GM19099 (cell line): Measurements from ENCODE around the gene PLPP4.

ENCODE experiments used
- POLR2A ChIP-seq: IDR thresholded peaks from 3 replicates; pipeline ENCODE4 v1.6.1; 2011; ENCODE audit warnings: low read depth; ENCODE audit not compliant: insufficient read length; ENCODE audit errors: extremely low read depth

PLPP4 gene

GRCh38 chr10:120456626-120457430 lies at the start of gene PLPP4:
PLPP4 (plus strand) TSS chr10:120457227; CDS start chr10:120457306, 79 bp downstream.
- TF ChIP-seq POLR2A: no peak

DNA sequence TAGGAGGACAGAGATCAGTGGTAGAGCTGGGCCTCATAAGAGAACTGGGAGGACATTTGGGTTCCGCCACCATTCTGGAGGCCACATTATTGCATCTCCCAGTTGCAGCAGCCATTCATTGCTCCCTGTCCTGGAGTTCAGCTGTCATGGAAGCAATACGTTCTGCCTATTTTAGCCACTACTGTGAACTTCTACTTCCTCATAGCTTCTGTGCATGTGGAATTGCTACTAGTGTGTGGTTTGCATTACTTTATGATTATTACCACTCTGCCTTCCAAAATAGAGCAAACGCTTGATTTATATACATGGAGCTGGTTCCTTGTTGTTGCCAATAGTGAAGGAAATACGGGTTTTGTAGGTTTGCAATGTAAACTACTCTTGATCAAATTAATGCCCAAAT lies 47.2 kb upstream of the PLPP4 start:
- TF ChIP-seq POLR2A: no peak

DNA sequence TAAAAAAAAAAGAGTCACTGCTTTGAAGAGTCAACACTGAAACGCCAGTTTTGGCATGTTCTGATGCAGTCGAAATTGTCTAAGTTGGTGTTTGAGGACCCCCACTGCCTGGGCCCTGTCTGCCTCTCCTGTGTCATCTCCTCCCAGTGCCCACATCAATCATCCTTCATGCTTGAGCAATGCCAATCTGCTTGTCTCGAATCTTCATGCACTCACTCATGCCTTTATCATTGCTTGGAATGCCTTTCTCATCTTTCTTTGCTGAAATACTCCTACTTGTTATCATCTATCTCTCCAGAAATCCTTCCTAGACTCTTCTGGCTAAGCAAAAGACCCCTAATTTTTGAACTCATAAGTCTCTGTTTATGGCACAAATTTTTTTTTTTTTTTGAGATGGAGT lies 42.1 kb upstream of the PLPP4 start:
- TF ChIP-seq POLR2A: no peak

DNA sequence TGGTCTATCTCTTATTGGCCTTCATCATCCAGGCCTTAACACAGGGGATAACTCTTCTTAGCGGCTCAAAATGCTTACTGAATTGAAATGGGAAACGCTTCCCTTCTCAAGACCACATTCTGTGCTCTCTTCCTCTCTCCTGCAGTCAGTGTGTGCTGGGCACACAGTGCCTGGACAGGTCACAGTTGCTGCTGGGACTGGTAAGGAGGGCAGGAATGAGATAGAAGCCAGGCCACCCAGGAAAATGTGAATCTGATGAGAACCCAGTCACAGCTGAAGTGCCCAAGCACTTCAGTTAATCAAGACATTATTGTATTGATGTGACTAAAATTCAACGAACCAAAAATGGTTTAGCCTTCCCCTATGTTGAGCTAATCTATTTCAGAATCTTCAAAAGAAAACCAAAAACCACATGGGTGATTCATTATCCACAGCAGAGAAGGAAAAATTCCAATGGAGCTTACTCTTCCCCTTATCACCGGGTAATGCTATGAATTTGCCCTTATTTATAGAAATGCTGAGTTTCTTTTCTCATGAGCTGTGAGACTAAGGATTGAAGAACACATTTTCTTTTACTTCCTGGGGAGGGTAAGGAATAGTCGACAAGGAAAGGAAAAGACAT lies 41.2 kb upstream of the PLPP4 start:
- TF ChIP-seq POLR2A: no peak

DNA sequence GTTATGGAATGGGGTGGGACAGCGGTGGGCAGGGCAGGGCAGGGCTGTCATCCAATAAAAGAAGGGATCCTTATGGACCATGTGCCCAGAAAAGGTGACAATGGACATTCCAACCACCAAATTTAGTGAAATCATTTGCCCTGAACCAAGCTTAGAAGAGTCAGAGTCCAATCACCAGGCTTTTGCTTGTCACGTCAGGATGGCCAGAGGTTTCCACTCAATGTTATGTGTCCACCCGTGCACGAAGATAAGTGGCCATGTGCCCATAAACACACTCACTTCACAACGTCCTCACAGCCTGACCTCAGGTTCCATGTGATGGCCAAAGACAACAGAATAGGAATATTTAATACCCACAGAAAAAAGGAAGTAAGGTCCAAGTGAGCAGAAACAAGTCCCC lies 36.6 kb upstream of the PLPP4 start:
- no peak for TF ChIP-seq POLR2A

DNA sequence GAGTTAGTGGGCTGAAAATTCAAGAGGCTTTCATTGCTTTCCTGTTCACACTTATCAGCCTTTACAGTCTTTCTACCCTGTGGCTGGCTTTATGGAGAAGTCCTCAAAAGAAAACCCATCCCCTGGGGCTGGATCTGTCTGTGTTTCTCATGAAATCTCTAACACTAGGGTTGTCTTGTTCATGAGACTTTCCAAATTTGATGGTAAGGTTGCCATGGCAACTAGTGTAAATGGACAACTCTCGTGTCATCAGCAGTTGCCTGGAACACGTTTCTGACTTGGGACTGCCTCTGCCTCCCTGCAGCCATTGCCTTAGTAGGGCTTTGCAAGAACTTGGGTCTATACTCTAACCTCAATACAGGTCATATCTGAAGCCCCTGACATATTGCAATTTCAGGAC lies 35.8 kb upstream of the PLPP4 start:
- TF ChIP-seq POLR2A: no peak

GRCh38 chr10:120422457-120422856 lies 34.6 kb upstream of the PLPP4 start:
- no peak for TF ChIP-seq POLR2A

- no peak for TF ChIP-seq POLR2A
Observed at GRCh38 chr10:120423431-120424197, 33.4 kb upstream of the PLPP4 start.

DNA sequence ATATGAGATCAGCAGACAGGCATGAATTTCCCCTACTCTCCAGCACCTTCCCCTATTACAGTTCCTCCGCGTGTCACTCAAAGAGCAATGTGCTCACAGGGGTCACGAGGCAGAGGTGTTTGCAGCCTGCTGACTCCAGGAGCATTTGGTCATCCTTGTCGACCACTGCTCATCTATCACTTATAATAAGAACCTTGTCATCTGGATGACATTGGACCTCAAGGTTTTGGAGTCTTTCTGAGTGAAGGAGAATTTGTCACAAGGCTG lies 32.9 kb upstream of the PLPP4 start:
- no peak for TF ChIP-seq POLR2A

DNA sequence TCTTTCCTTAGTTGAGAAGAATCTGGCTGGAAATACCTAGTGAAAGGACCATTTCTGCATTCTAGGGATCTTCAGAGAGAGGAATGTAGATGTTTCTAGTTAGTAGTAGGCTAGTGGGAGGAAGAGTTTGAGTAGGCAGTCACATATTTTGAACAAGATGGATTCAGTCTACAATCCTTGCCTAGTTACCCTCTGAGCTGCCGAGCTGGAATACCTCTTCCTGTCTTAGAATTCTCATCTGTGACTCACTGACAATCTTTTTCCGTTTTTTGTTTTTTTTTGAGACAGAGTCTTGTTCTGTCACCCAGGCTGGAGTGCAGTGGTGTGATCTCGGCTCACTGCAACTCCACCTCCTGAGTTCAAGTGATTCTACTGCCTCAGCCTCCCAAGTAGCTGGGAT lies 30.7 kb upstream of the PLPP4 start:
- no peak for TF ChIP-seq POLR2A

DNA sequence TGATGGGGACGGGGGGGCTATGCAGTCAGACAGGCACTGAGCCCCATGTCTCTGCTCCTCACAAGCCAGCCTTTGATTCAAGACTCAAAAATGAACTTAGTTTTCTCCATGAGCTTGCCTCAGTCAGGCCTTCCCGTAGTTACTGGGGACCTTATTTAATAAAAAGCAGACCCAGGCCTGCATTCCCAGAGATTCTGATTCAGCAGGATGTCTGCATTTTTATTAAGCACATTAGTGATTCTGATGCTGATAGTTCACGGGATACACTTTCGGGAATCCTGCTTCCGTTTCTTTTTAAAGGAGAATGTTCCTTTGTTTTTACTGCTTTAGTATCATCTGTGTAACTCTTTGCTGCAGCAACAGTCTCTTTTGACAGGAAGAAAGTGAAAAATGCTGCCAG lies 28.3 kb upstream of the PLPP4 start:
- TF ChIP-seq POLR2A: no peak

DNA sequence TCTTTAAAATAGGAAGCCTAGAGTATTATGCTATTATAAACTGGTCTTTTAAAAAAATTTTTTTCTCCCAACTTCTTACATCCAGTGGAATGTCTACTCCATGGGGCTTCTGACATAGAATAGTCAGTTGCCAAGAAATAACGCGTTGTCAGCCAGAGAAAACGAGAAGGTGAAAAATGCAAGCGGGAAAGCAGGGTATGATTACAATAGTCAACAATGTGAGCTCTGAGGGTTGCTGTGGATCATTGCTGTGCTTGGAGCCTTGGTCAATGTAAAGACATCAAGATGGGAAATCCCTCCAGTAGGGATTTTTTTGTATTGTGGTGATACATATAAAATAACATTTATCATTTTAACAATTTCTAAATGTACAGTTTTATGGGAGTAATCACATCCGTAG lies 27.6 kb upstream of the PLPP4 start:
- TF ChIP-seq POLR2A: no peak

DNA sequence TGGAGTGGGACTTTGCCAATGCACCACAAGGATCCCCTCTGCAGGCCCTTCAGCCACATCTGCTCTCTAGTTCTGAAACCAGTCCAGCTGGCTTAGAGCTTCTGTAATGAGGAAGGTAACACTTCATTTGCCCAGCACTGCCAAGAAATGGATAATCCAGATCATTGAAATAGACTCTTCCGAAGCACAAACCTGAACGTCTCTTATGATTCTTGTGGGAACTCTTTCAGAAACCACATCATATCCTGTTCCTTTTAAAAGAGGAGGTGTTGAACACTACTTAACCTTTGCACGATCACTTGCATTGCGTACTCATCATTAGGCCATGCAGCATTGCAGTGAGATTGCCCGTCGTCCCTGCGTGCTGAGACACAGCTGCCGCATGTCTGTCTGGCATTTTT lies 25.8 kb upstream of the PLPP4 start:
- no peak for TF ChIP-seq POLR2A

GRCh38 chr10:120432209-120432608 lies 24.8 kb upstream of the PLPP4 start:
- TF ChIP-seq POLR2A: no peak

- no peak for TF ChIP-seq POLR2A
Observed at GRCh38 chr10:120433141-120433540, 23.9 kb upstream of the PLPP4 start.
